H1 (cell line): ENCODE results near the gene PNMA8B. TPM values are rescaled to one million over a fixed set of nuclear protein-coding genes. Genes with fewer than 3 reads are reported as not detected.

Experiments
- BRCA1 ChIP-seq: IDR thresholded peaks from 2 replicates; pipeline ENCODE4 v1.6.1; 2012; ENCODE audit warnings: low read depth, low read length, improper control_type of control experiment
- CBX8 ChIP-seq: fragments of 300-800, 300-1000 bp; sonication (generic); IDR thresholded peaks from 2 replicates; pipeline ENCODE4 v1.7.1; 2016; ENCODE audit warnings: low read depth, low read length, borderline replicate concordance
- CTCF ChIP-seq, 3 experiments: IDR thresholded peaks; 1 replicate in 2 of 3; 2 replicates in 1 of 3; pipeline versions ENCODE4 v1.5.1 to v1.6.1; 2011; ENCODE audit warnings: low read length in 3 of 3, mild to moderate bottlenecking in 3 of 3, inconsistent platforms in 2 of 3, low read depth in 1 of 3, moderate library complexity in 1 of 3; ENCODE audit not compliant: insufficient read depth in 1 of 3; ENCODE audit errors: control extremely low read depth in 1 of 3
- EZH2 ChIP-seq: fragments of 200-600 bp; sonication (generic); IDR thresholded peaks from 2 replicates; pipeline ENCODE4 v1.7.1; 2012; ENCODE audit warnings: low read depth, mild to moderate bottlenecking, moderate library complexity, low read length, inconsistent platforms; ENCODE audit not compliant: severe bottlenecking
- MAX ChIP-seq: IDR thresholded peaks from 2 replicates; pipeline ENCODE4 v1.6.1; 2012; ENCODE audit warnings: inconsistent platforms
- POLR2A ChIP-seq, 2 experiments: IDR thresholded peaks; 1 replicate in 1 of 2; 2 replicates in 1 of 2; pipeline ENCODE4 v1.6.1; 2011; ENCODE audit warnings: low read depth in 2 of 2, low read length in 2 of 2, mild to moderate bottlenecking in 2 of 2; ENCODE audit errors: control extremely low read depth in 1 of 2
- POU5F1 ChIP-seq: IDR thresholded peaks from 2 replicates; pipeline ENCODE4 v1.6.1; 2011; ENCODE audit warnings: low read depth, mild to moderate bottlenecking, low read length, moderate library complexity
- SP4 ChIP-seq: IDR thresholded peaks from 2 replicates; pipeline ENCODE4 v1.6.1; 2012; ENCODE audit warnings: low read length, inconsistent platforms
- USF2 ChIP-seq: IDR thresholded peaks from 2 replicates; pipeline ENCODE4 v1.6.1; 2011; ENCODE audit warnings: low read length, improper control_type of control experiment
- polyA plus RNA-seq, 7 experiments: library from polyadenylated mRNA; depleted of rRNA in 3 of 7; stranded (reverse) in 5 of 7; unstranded in 2 of 7; fragments of >200 nt in 5 of 7; fragments of 200-250 nt in 2 of 7; gene quantifications; 1 replicate in 5 of 7; 2 replicates in 1 of 7; 4 replicates in 1 of 7; pipeline versions ENCODE4 v1.2.1 to v1.2.3, GENCODE V29; 2011 to 2013; ENCODE audit warnings: missing spikeins in 2 of 7, mixed read lengths in 2 of 7
- total RNA-seq: library from RNA; stranded (reverse); fragmentation: NEBNext Ultra II Directional; extraction: Animal tissue kit (Norgen Biotek cat#: 25700); gene quantifications from 2 replicates; pipeline ENCODE4 v1.2.1, GENCODE V29; 2021

The PNMA8B gene
- total and polyA plus RNA-seq, 2 of the 8 experiments (the other 6 are each of a cell fraction or from before 2014, with no cell fraction given): 0.48 to 1.4 TPM

GRCh38 chr19:46471811-46472543 lies 23.7 kb downstream of the PNMA8B start (continued):
- no peak for TF ChIP-seq CTCF (IDR thresholded peaks at IDR 0.05; ENCODE audit: control extremely low read depth in 1 of 3, insufficient read depth in 1 of 3, low read depth in 1 of 3, low read length in 3 of 3)
- no peak for TF ChIP-seq EZH2
- TF ChIP-seq CBX8: no peak
- TF ChIP-seq POLR2A (IDR thresholded peaks at IDR 0.05; ENCODE audit: control extremely low read depth in 1 of 2, low read depth in 2 of 2, low read length in 2 of 2): no peak
- no peak for TF ChIP-seq POU5F1
- TF ChIP-seq MAX: no peak
- no peak for TF ChIP-seq BRCA1
- TF ChIP-seq SP4: no peak
- TF ChIP-seq USF2: no peak
